SKM-1 (cell line): ENCODE measurements around the gene TMEM250.

Experiments
- DNase-seq: peaks from one replicate; lab custom pipeline; 2025; ENCODE audit not compliant: unreplicated experiment; lab: John Stamatoyannopoulos, UW

TMEM250 gene

GRCh38 chr9:136084063-136084944, 34.4 kb downstream of the TMEM250 start:
- no peak for DNase-seq

- DNase-seq = no peak
Observed at GRCh38 chr9:136083558-136084062, 35.1 kb downstream of the TMEM250 start.

- no peak for DNase-seq
Observed at GRCh38 chr9:136082496-136083361, 35.9 kb downstream of the TMEM250 start.

- no peak for DNase-seq
Observed at GRCh38 chr9:136081826-136082495, 36.7 kb downstream of the TMEM250 start.

GRCh38 chr9:136081113-136081825, 37.4 kb downstream of the TMEM250 start:
- DNase-seq = no peak

GRCh38 chr9:136080716-136081112, 38.0 kb downstream of the TMEM250 start:
- DNase-seq = no peak

- no peak for DNase-seq
Observed at GRCh38 chr9:136079916-136080246, 38.8 kb downstream of the TMEM250 start.

- DNase-seq = no peak
Observed at GRCh38 chr9:136079211-136079915, 39.3 kb downstream of the TMEM250 start.

- no peak for DNase-seq
Observed at GRCh38 chr9:136078498-136079011, 40.1 kb downstream of the TMEM250 start.

- DNase-seq = no peak
Observed at GRCh38 chr9:136078024-136078423, 40.7 kb downstream of the TMEM250 start.

GRCh38 chr9:136077491-136077890, 41.2 kb downstream of the TMEM250 start:
- DNase-seq = no peak

GRCh38 chr9:136075881-136076678, 42.6 kb downstream of the TMEM250 start:
- DNase-seq = peak; percentile 85

GRCh38 chr9:136075134-136075841, 43.4 kb downstream of the TMEM250 start:
- no peak for DNase-seq

GRCh38 chr9:136074706-136075105, 44.0 kb downstream of the TMEM250 start:
- DNase-seq = no peak
